GM19468 (cell line): Measurements from ENCODE around the gene FAM216A.

Experiments used
- ATAC-seq: cut with Tn5 transposase; IDR thresholded peaks from one replicate; pipeline ENCODE4 v1.9.1; 2021; ENCODE audit warnings: mild to moderate bottlenecking, moderate library complexity, moderate number of reproducible peaks; ENCODE audit not compliant: unreplicated experiment; ENCODE audit errors: extremely low read depth

FAM216A gene

GRCh38 chr12:110537605-110538409 is 69.2 kb downstream of the FAM216A start:
- ATAC-seq = no peak

GRCh38 chr12:110538869-110539622 is 70.4 kb downstream of the FAM216A start:
- no peak for ATAC-seq
